ENCODE results near the gene APOM.

APOM gene

DNA sequence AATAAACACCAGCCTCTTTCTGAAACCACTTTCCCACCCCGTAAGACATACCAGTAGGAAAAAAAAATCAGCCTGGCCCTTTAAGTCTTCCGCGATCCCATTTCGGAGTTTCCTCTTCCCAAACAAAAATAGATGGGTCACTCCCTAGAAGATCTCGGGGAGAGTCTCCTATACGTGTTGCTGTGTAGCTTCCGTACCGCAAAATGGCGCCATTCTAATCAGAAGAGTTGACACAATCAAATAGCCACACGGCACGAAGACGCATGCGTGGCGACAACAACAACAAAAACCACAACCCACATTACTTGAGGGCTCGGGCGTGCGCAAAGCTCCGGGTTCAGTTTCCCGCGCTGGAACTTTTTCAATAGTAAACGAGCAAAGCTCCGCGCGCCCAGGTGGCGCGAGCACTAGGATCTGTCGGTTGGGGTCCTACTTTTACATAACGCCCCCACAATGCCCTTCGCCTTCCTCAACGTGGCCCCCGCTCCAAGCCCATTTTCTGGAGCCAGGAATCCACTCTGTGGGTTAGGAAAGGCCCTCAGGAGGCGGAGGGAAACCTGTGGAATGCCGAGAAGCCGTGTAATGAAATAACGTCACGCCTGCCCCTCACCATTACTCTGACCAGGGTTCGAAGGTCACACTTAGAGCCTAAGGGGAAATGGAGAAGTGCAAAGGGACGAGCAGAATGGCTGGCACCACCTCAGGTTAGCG is 9.3 kb downstream of the APOM start, which contains the start of gene GPANK1:
TSS of gene GPANK1 (minus strand) at position 208 of the 711 bp plus-strand sequence. CDS start 519 bp downstream, outside the sequence.
- H3K9me3 ChIP-seq (ENCODE audit: control insufficient read depth, insufficient read depth, low read depth, low read length) = no peaks in the 10 kb centered on the region
- peaks cover 6% of the 10 kb centered on the region; the same call in 1 of the 2 replicates for H3K4me1 ChIP-seq (ENCODE audit: control insufficient read depth, insufficient read depth, low read length)
- peak within 1 kb of the TSS; percentile 92 for H3K4me3 ChIP-seq (ENCODE audit: low read depth, low read length)
- H3K36me3 ChIP-seq (ENCODE audit: control insufficient read depth in 2 of 2, insufficient read depth in 1 of 2, low read length in 2 of 2) = peaks cover 22 to 56% of the 10 kb centered on the region in 2 experiments
- ChIA-PET CTCF (interaction anchor here (0.7 to 1.6 kb wide), 6 partner anchors 9 to 125 kb away, joined by 3 to 8 read pairs (median 4); partner anchors contain the start of genes APOM and BAG6), POLR2A (interaction anchor here (0.6 to 7.4 kb wide), 26 partner anchors 8 to 525 kb away, joined by 3 to 180 read pairs (median 6); partner anchors contain the start of genes ABHD16A, APOM, ATP6V1G2 and BAG6)
- H3K27ac ChIP-seq (ENCODE audit: extremely low read depth, low read depth, low read length) = peak within 1 kb of the TSS; percentile 92
- TF ChIP-seq, protein P1, sequence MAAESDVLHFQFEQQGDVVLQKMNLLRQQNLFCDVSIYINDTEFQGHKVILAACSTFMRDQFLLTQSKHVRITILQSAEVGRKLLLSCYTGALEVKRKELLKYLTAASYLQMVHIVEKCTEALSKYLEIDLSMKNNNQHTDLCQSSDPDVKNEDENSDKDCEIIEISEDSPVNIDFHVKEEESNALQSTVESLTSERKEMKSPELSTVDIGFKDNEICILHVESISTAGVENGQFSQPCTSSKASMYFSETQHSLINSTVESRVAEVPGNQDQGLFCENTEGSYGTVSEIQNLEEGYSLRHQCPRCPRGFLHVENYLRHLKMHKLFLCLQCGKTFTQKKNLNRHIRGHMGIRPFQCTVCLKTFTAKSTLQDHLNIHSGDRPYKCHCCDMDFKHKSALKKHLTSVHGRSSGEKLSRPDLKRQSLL (tag by site-specific recombination; IDR thresholded peaks at IDR 0.05) = 0 out of 2 replicates have a peak, but pooled peaks have one; percentile 51
- peak; percentile 28 for TF ChIP-seq ZBTB8A (tag by site-specific recombination; IDR thresholded peaks at IDR 0.05)
- peak; percentile 20 for TF ChIP-seq ZNF335 (tag by site-specific recombination; conservative IDR thresholded peaks at IDR 0.05)
- no peak for TF ChIP-seq ZSCAN30 (tag by site-specific recombination; IDR thresholded peaks at IDR 0.05)
- TF ChIP-seq TCF7L2 (IDR thresholded peaks at IDR 0.05; ENCODE audit: borderline replicate concordance, low read depth, low read length) = peak; percentile 62; the same call in 1 of the 2 replicates
- TF ChIP-seq IKZF3 (tag by site-specific recombination; IDR thresholded peaks at IDR 0.05) = peak; percentile 67
- TF ChIP-seq, protein P2, sequence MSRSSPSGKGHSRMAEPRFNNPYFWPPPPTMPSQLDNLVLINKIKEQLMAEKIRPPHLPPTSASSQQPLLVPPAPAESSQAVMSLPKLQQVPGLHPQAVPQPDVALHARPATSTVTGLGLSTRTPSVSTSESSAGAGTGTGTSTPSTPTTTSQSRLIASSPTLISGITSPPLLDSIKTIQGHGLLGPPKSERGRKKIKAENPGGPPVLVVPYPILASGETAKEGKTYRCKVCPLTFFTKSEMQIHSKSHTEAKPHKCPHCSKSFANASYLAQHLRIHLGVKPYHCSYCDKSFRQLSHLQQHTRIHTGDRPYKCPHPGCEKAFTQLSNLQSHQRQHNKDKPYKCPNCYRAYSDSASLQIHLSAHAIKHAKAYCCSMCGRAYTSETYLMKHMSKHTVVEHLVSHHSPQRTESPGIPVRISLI (tag by site-specific recombination; IDR thresholded peaks at IDR 0.05) = peak; percentile 88
- no peak for TF ChIP-seq ZFP41 (tag by site-specific recombination; IDR thresholded peaks at IDR 0.05; ENCODE audit: borderline replicate concordance)
- no peak for TF ChIP-seq ZNF626 (tag by site-specific recombination; IDR thresholded peaks at IDR 0.05)
- TF ChIP-seq YY1 (tag by site-specific recombination; IDR thresholded peaks at IDR 0.05) = peak; percentile 71; the same call in 1 of the 2 replicates
- TF ChIP-seq ZNF132 (tag by site-specific recombination; IDR thresholded peaks at IDR 0.05; ENCODE audit: borderline replicate concordance) = no peak
- 0 out of 2 replicates have a peak, but pooled peaks have one; percentile 12 for TF ChIP-seq SP7 (tag by site-specific recombination; IDR thresholded peaks at IDR 0.05)
- TF ChIP-seq ZXDB (tag by site-specific recombination; IDR thresholded peaks at IDR 0.05) = peak; percentile 44
- TF ChIP-seq BCL11A (tag by site-specific recombination; IDR thresholded peaks at IDR 0.05; ENCODE audit: low read depth) = 0 out of 2 replicates have a peak, but pooled peaks have one; percentile 37
- TF ChIP-seq, protein P3, sequence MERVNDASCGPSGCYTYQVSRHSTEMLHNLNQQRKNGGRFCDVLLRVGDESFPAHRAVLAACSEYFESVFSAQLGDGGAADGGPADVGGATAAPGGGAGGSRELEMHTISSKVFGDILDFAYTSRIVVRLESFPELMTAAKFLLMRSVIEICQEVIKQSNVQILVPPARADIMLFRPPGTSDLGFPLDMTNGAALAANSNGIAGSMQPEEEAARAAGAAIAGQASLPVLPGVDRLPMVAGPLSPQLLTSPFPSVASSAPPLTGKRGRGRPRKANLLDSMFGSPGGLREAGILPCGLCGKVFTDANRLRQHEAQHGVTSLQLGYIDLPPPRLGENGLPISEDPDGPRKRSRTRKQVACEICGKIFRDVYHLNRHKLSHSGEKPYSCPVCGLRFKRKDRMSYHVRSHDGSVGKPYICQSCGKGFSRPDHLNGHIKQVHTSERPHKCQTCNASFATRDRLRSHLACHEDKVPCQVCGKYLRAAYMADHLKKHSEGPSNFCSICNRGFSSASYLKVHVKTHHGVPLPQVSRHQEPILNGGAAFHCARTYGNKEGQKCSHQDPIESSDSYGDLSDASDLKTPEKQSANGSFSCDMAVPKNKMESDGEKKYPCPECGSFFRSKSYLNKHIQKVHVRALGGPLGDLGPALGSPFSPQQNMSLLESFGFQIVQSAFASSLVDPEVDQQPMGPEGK (tag by site-specific recombination; IDR thresholded peaks at IDR 0.05) = peak; percentile 50
- peak; percentile 28; the same call in 1 of the 2 replicates for TF ChIP-seq ZNF561 (tag by site-specific recombination; IDR thresholded peaks at IDR 0.05; ENCODE audit: borderline replicate concordance)
- TF ChIP-seq ZNF354C (tag by site-specific recombination; IDR thresholded peaks at IDR 0.05; ENCODE audit: borderline replicate concordance, low read depth) = no peak
- TF ChIP-seq ZNF23 (tag by site-specific recombination; IDR thresholded peaks at IDR 0.05; ENCODE audit: borderline replicate concordance) = no peak
- TF ChIP-seq, protein P4, sequence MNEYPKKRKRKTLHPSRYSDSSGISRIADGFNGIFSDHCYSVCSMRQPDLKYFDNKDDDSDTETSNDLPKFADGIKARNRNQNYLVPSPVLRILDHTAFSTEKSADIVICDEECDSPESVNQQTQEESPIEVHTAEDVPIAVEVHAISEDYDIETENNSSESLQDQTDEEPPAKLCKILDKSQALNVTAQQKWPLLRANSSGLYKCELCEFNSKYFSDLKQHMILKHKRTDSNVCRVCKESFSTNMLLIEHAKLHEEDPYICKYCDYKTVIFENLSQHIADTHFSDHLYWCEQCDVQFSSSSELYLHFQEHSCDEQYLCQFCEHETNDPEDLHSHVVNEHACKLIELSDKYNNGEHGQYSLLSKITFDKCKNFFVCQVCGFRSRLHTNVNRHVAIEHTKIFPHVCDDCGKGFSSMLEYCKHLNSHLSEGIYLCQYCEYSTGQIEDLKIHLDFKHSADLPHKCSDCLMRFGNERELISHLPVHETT (tag by site-specific recombination; IDR thresholded peaks at IDR 0.05) = 0 out of 2 replicates have a peak, but pooled peaks have one; percentile 21
- no peak; the same call in 1 of the 2 replicates for TF ChIP-seq GLIS2 (tag by site-specific recombination; IDR thresholded peaks at IDR 0.05)
- no peak for TF ChIP-seq ZNF707 (tag by site-specific recombination; IDR thresholded peaks at IDR 0.05)
- TF ChIP-seq ZFHX2 (tag by site-specific recombination; conservative IDR thresholded peaks at IDR 0.05) = peak; percentile 54
- TF ChIP-seq, protein P5, sequence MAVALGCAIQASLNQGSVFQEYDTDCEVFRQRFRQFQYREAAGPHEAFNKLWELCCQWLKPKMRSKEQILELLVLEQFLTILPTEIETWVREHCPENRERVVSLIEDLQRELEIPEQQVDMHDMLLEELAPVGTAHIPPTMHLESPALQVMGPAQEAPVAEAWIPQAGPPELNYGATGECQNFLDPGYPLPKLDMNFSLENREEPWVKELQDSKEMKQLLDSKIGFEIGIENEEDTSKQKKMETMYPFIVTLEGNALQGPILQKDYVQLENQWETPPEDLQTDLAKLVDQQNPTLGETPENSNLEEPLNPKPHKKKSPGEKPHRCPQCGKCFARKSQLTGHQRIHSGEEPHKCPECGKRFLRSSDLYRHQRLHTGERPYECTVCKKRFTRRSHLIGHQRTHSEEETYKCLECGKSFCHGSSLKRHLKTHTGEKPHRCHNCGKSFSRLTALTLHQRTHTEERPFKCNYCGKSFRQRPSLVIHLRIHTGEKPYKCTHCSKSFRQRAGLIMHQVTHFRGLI (tag by site-specific recombination; IDR thresholded peaks at IDR 0.05) = peak; percentile 98
- TF ChIP-seq, protein P6, sequence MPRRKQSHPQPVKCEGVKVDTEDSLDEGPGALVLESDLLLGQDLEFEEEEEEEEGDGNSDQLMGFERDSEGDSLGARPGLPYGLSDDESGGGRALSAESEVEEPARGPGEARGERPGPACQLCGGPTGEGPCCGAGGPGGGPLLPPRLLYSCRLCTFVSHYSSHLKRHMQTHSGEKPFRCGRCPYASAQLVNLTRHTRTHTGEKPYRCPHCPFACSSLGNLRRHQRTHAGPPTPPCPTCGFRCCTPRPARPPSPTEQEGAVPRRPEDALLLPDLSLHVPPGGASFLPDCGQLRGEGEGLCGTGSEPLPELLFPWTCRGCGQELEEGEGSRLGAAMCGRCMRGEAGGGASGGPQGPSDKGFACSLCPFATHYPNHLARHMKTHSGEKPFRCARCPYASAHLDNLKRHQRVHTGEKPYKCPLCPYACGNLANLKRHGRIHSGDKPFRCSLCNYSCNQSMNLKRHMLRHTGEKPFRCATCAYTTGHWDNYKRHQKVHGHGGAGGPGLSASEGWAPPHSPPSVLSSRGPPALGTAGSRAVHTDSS (tag by site-specific recombination; IDR thresholded peaks at IDR 0.05) = 0 out of 2 replicates have a peak, but pooled peaks have one; percentile 34
- TF ChIP-seq GLI4 (tag by site-specific recombination; IDR thresholded peaks at IDR 0.05) = no peak
- TF ChIP-seq ZNF2 (tag by site-specific recombination; IDR thresholded peaks at IDR 0.05) = no peak

All from HEK293 (cell line).